HG03025 (cell line): ENCODE measurements around the gene IL17B.

Experiments used
- ATAC-seq: cut with Tn5 transposase; IDR thresholded peaks from one replicate; pipeline ENCODE4 v1.9.1; 2021; ENCODE audit warnings: mild to moderate bottlenecking, moderate library complexity; ENCODE audit not compliant: unreplicated experiment, low FRiP score

IL17B gene

GRCh38 chr5:149333711-149334443, 45.2 kb downstream of the IL17B start:
- no peak for ATAC-seq

DNA sequence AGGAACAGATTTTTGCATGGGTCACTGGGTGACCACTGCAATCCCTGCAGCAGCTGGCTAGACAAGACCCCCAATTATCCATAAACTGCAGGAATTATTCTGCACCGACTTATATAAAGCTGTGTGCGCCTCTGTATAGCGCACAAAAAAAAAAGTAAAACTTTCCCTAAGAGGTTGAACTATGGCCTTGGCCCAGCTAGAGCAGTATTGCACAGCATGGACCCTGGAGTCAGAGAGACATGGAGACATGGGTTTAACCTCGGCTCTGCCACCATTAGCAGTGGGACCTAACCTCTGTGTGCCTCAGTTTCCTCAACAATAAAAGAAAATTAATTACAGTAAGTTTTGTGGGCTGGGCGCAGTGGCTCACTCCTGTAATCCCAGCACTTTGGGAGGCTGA, 50.9 kb downstream of the IL17B start:
- no peak for ATAC-seq

DNA sequence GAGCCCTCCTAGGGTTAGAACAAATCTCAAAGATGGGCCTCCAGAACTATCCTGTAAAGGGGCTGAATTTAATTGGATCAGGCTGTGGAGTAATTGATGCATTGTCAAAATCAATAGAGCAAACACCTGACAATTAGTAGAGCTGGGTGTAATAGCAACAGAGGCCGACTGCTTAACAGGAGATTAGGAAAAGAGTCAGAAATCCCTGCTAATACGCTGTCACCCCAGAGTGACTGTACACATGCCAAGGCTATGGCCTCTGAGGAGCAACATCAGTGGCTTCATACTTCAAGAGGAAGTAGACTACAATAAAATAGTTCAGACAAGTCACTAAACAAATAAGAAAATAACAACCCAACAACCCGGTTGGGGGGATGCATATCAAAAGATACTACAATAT, 52.5 kb downstream of the IL17B start:
- no peak for ATAC-seq

GRCh38 chr5:149325894-149326293, 53.2 kb downstream of the IL17B start:
- ATAC-seq: no peak

- no peak for ATAC-seq
Observed at GRCh38 chr5:149325166-149325735, 53.8 kb downstream of the IL17B start.

GRCh38 chr5:149324641-149325040, 54.5 kb downstream of the IL17B start:
- ATAC-seq: no peak
